GM18519 (cell line): ENCODE data around the gene EMILIN2.
A peak's percentile ranks its signal among the peaks of the same experiment; 100 is the strongest.

ENCODE experiments used
- ATAC-seq: cut with Tn5 transposase; IDR thresholded peaks from one replicate; pipeline ENCODE4 v1.9.1; 2021; ENCODE audit warnings: mild to moderate bottlenecking, moderate library complexity; ENCODE audit not compliant: unreplicated experiment, low FRiP score

EMILIN2 gene

GRCh38 chr18:2896990-2897389, 50.2 kb downstream of the EMILIN2 start:
- no peak for ATAC-seq

GRCh38 chr18:2897448-2898185, 50.8 kb downstream of the EMILIN2 start:
- ATAC-seq = no peak

DNA sequence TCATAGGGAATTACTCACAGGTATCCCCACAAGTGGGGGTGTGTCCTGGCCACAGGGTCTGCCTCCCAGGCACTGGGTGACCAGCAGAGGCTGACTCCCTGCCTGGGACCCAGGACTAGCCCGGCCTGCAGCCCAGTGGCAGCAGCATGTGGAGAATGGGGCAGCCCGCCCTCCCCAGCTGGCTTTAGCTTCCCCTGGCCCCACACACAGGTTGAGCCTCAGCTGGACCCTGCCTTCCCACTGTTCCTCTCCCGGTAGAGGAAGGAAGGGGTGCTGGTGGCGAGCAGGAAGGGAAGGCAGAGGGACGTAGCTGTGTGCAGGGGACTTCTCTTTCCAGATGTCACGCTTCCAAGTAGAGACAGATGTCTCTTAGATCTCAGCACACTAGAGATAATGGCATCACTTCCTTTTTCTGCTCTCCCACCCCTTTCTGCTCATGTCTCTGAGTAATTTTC, 51.4 kb downstream of the EMILIN2 start:
- ATAC-seq = no peak

- ATAC-seq = no peak
These were observed 54.0 kb downstream of the EMILIN2 start for GRCh38 chr18:2900684-2901422.

GRCh38 chr18:2901423-2901985, 54.7 kb downstream of the EMILIN2 start:
- ATAC-seq = no peak

- no peak for ATAC-seq
These were observed 55.5 kb downstream of the EMILIN2 start for GRCh38 chr18:2902327-2902726.

GRCh38 chr18:2903006-2903405, 56.2 kb downstream of the EMILIN2 start:
- no peak for ATAC-seq

- peak; percentile 21 for ATAC-seq
These were observed 59.3 kb downstream of the EMILIN2 start for GRCh38 chr18:2905854-2906703.

- ATAC-seq = peak; percentile 47
These were observed 60.1 kb downstream of the EMILIN2 start for GRCh38 chr18:2906704-2907549.

GRCh38 chr18:2907550-2908135, 60.8 kb downstream of the EMILIN2 start:
- no peak for ATAC-seq

- ATAC-seq = no peak
These were observed 61.5 kb downstream of the EMILIN2 start for GRCh38 chr18:2908166-2908945.

DNA sequence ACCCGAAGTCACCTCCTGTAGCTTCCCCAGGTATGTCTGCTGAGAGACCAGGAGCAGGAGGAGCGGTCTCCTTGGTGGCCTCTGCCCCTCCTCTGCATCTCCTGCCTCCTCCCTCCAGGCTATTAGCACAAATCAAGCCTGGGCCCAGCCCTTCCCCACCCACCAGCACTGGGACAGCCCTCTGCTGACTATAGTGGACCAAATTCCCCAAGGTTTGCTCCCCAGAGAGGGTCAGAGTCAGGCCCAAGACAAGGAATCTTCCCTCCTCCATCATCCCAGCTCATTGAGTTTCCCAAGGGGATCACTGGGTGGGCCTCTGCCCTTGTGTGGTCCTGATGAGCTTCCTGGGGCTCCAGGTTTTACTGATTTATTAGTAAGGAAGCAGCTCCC, 62.1 kb downstream of the EMILIN2 start:
- ATAC-seq = no peak

GRCh38 chr18:2909431-2910140, 62.8 kb downstream of the EMILIN2 start:
- ATAC-seq = no peak

DNA sequence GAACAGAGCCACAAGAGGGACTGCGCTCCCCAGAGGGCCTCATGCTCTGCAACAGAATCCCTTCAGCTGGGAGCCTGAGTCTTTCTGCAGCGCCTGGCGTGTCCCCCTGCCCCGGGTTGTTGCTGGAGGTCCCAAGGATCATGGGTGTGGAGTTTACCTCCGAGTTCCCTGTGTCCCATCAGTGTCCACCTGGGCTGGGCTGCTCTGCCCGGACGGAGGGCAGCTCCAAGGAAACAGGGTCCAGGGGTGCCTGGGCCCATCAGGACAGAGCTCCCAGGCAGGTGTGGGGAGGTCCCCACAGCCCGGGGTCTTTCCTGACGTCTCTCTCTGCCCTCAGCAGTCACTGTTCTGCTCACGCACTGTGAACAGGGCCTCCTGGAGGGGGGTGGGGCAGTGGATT, 63.5 kb downstream of the EMILIN2 start:
- ATAC-seq = no peak

DNA sequence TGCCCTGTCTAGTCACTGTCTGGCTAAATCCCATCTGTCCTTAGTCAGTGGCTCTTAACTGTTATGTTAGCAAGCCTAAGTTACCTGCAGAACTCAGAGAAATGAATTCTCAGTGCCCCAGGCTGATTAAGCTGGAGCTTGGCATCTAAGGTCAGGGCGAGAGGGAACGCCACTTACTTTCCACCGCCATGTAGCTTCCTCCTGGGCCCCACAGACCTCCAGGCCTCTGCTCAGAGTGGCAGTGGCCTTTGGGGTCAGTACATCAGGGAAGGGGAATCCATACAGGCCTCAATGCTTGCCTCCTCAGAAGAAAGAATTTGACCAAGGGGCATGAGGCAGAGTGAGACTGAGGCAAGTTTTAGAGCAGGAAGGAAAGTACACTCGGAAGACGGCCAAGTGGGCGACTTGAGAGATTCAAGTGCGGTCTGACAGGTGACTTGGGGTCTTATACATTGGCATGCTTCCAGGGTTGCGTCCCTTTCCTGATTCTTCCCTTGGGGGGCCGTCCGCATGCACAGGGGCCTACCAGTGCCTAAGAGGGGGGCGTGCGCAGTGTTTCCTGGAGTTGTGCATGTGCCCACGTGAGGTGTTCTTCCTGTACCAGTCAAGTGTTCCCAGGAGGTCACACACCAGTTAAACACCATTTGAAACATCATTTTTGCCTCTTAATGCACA, 64.1 kb downstream of the EMILIN2 start:
- no peak for ATAC-seq

- no peak for ATAC-seq
These were observed 64.7 kb downstream of the EMILIN2 start for GRCh38 chr18:2911533-2911932.
